ENCODE data around the gene C19orf81.
A peak's percentile ranks its signal among the peaks of the same experiment; 100 is the strongest.

The C19orf81 gene

DNA sequence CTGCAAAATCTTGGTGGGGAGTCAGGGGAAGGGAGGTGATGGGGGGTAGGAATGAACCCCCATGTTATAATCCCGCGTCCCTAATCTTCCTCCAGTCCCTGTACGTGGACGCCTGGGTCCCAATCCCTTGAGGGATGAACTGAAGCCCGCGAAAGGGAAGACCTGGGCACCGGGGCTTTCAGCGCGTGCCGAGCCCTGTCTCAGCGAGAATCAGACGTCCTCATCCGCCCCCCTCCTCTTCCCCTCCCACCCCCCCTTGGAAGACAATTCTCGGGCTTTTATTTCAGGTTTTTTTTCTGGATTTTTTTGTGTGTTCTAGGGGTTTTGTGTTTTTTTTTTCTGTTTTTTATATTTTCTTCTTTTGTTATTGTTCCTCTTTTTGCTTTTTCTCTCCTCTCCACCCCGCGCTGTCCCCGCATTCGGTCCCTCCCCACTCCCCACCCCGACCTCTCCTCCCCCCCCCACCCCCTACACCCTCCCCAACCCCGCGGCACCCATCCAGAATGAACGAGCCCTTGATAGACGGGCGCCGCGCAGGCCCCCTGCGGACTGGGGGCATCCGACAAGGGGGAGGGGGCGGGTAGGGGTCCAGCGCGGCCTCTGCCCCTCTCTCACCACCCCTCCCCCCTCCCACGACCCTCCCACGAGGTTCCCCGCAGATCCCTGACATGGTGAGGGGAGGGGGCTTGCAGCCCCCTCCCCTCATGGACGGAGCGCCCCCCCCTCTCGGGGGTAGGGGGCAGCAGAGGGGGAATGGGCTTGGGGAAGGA is 10.3 kb downstream of the C19orf81 start:
- DNase-seq, result no peak

DNA sequence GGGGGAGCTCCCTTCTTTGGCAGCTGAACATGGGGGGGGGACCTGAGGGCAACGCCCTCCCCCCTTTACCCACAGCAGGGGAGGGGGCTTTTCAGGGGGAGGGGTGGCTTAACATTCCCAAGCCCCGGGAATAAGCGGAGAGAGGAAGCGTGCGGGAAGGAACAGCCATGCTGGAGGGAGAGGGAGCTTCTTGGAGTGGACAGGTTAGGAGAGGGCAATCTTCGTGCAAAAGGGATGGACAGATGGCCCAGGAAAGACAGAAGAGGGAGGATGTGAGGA is 10.8 kb downstream of the C19orf81 start:
- no peak for DNase-seq

- no peak for DNase-seq
Observed at GRCh38 chr19:50661023-50661422, 11.8 kb downstream of the C19orf81 start.

DNA sequence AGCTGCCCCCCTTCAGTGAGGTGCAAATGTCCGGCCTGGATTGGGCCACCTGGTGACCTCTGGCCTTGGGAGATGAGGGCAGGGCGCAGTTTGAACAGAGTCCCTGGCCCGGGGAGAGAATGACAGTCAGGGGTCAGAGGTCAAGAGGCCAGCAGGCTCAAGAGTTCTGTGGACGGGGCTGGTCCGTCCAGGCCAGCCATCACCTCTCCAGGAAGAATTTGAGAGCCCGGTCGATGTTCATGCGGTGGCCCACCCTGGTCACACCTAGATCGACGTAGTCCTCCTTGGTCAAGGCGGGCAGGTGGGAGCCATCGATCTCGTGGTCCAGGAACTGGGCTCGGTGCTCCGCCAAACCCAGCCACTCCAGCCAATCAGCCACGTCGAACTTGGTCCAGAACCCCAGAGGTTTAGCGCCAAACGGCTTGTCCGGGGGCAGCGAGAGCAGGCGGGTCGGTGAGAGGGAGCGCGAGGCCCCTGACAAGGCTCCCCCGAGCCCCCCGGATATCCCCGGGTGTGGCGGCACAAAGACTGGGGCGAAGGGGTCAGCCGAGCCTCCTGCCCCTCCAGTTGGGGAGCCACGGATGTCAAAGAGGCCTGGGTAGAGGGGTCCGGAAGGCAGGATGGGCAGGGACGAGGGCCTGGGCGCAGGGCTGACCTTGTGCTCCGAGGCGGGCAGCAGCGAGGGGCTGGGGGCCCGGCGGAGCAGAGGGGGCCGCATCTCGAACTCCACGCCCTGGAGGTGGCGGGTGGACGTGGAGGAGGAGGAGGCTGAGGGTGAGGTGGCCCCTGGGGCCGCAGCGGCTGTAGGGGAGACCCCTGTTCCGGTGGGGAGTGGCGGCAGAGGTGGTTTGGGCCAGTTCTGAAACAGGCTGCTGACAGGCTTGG is 12.8 kb downstream of the C19orf81 start:
- DNase-seq, result no peak

- DNase-seq, result no peak
Observed at GRCh38 chr19:50662651-50663481, 13.6 kb downstream of the C19orf81 start.

- no peak for DNase-seq
Observed at GRCh38 chr19:50663482-50663790, 14.2 kb downstream of the C19orf81 start.

DNA sequence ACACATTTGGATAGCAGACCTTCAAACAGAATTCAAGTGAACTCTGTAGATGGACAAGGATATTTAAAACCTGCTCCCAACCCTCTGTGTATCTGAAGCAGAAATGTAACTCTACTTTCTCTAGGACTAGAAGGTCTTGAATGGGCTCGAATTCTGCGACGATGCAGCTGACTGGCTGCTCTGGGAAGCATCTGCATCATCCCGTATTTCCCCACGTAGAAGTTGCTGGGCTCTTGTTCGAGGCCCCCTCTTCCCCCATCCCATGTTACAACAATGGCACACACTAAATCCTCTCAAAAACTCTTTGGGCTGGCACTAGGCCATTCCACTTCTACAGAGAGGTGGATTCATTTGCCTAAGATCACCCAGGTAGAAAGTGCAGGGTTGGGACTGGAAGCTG is 15.0 kb downstream of the C19orf81 start:
- DNase-seq, result no peak

DNA sequence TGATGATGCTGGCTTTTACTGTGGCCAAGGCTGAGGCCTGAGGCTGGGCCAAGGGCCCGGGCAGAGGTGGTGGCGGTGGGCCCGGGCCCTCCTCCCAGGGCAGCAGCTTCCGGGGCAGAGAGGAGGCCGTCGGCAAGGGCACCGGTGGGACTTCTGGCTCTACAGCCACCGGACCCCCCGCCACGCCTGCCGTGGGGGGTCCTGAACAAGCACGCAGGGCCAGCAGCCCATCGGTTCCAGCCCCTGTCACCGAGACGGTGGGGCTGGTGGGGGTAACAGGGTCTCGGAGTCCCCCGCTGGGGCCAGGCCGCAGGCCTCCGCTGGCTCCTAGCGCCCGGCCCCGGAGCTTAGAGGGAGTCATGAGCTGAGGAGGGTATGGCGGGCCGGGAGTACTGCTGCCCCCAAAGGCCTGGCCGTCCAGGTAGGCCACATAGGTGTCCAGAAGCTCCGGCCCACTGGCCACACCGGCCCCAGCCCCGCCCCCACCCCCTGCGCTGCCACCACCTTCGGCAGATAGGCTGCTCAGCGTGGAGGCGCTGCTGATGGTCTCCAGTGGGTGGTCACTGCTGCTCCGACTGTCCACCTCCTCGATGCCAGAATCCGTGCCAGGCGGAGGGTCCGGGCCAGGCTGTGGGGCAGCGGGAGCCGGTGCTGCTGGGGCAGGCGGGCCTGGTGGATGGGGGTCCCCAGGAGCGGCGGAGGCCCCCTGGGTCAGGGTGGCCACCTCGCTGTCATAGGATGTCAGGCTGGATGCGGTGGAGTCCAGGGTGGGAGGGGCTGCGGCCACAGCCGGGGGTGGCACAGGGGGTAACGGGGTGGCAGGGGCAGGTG is 17.3 kb downstream of the C19orf81 start:
- DNase-seq, result no peak

DNA sequence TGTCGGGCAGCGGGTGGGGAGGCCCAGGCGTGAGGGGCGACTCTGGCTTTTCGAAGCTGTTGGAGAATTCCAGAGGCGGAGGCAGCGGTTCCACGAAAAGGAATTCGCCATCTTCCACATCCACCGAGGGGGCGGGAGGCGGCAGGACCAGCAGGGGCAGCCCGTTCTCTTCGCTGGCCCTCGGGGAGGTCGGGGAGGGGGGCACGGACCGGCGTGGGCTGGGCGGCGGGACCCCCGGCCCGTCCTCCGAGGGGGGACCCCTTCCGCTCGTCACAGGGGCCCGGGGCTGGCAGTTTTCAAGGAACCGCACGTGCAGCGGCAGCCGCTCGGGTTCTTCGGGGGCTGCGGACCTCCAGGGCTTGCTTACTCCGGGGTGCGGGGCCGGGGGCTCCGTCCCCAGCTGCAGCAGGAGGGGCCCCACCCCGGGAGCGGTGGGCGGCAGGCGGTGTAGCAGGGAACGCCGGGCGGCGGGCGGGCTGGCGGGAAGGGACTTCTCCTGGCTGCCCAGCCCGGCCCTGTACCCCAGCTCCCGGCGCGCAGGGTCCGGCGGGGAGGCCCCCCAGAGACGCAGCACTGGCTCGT is 18.0 kb downstream of the C19orf81 start:
- no peak for DNase-seq

DNA sequence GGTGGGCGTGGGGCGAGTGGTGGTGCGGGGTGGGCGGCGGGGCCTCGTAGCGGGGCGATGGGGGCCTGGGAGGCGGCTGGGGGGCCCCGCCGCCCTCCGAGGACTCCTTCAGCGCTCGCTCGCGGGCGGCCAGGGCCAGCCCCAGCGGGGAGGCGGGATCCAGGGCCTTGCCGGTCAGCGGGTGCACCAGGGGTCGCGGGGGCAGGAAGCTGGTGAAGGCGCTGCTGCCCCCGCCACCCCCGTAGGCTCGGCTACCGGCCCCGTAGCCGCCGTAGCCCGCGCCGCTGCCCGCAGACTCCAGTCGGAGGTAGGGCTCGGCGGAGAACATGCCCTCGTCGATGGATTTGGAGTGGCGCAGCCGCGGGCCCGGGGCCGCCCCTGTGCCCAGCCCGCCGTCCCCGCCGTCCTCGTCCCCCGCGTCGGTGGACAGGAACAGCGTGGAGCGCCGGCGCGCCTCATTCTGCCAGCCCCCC is 18.6 kb downstream of the C19orf81 start:
- no peak for DNase-seq

GRCh38 chr19:50668416-50668815 is 19.2 kb downstream of the C19orf81 start:
- no peak for DNase-seq

DNA sequence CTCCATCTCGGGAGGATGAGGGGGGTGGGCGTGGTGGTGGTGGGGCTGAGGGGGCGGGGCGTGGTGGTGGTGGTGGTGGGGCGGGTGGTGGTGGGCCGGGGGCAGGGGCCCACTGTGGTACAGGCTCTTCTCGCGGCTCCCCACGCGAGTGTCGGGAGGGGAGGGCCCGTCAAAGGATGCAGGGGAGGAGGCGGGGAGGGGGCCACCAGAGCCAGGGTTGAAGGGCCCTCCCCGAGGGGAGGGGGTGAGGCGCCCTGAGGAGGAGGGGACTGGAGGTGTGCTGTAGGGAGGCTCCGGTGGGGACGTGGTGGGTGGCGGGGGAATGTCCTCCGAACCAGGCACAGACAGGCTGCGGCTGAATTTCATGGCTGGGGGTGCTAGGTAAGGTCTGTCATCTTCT is 19.6 kb downstream of the C19orf81 start:
- no peak for DNase-seq

GRCh38 chr19:50669302-50670101 is 20.3 kb downstream of the C19orf81 start:
- peak; percentile 41 for DNase-seq

- no peak for DNase-seq
Observed at GRCh38 chr19:50670102-50670380, 20.8 kb downstream of the C19orf81 start.

DNA sequence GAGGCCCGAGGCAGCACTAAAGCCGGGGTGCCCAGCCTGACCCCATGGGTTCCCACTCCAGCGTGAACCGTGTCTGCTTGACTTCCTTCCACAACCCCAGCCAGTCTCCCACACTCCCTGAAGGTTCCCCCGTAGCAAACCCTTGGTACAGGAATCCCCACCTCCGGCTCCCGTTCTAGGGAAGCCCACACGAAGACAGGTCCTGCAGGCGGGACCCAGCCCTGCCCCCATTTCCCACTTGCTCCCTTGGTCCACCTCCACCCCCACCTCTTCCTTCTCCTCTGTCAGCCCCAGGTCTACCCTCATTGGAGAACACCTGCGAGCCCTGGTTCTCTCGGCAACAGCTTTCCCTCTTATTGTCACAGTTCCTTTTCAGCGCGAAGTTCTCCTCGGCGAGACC is 23.9 kb downstream of the C19orf81 start:
- DNase-seq, result no peak

DNA sequence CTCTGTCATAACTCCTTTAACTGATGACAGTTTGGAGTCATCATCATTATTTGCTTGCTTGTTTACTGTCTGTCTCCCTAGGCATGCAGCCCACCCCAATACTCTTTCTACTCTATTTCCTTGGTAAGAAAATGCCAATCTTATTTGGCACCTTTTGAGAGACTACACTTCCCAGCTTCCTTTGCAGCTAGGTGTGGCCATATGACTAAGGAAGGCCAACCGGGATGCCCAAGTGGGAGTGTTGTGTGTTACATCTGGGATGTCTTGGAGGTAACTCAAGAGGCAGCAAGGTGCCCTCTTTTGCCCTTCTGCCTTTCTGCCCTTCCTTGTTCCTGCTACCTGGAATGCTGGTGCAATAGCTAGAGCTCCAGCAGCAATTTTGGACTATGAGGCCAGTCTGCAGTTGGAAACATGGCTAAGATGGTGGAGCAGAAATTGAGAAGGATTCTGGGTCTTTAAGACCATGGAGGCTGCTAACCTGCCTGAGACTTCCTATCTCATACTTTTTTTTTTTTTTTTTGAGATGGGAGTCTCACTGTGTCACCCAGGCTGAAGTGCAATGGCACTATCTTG is 27.5 kb downstream of the C19orf81 start:
- DNase-seq, result no peak

DNA sequence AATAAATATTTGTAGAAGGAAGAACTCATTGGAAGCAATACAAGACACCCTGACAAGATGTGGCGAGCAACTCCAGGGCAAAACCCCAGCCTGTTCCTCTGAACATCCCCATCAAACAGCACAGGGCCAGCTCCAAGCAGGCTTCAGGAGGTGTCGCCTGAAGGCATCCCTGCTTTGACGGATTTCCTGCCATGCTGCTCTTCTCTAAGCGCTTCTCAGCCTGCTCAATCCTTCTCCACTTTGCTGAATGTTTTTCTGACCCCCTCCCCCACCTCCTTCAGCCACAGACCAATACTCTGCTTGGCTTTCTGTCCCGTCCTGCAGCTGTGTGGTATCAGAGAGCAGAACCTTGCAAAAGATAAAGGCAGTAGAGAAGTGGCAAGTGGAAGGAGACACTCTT is 28.4 kb downstream of the C19orf81 start:
- DNase-seq, result no peak

DNA sequence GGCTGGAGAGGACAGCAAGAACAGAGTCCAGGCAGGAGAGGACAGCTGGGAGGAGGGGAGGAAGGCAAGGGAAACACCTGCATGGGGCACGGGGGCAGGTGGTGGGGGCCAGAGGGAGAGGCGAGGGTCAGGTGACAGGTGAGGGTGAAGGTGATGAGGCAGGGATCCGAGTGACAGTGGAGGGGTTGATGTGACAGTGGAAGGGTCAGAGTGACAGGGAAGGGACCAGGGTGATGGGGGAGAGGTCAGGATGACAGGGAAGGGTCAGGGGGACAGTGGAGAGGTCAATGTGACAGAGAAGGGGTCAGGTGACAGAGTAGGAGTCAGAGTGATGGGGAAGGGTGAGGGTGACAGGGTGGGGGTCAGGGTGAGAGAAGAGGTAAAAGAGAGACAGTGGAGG is 29.1 kb downstream of the C19orf81 start:
- DNase-seq, result no peak

DNA sequence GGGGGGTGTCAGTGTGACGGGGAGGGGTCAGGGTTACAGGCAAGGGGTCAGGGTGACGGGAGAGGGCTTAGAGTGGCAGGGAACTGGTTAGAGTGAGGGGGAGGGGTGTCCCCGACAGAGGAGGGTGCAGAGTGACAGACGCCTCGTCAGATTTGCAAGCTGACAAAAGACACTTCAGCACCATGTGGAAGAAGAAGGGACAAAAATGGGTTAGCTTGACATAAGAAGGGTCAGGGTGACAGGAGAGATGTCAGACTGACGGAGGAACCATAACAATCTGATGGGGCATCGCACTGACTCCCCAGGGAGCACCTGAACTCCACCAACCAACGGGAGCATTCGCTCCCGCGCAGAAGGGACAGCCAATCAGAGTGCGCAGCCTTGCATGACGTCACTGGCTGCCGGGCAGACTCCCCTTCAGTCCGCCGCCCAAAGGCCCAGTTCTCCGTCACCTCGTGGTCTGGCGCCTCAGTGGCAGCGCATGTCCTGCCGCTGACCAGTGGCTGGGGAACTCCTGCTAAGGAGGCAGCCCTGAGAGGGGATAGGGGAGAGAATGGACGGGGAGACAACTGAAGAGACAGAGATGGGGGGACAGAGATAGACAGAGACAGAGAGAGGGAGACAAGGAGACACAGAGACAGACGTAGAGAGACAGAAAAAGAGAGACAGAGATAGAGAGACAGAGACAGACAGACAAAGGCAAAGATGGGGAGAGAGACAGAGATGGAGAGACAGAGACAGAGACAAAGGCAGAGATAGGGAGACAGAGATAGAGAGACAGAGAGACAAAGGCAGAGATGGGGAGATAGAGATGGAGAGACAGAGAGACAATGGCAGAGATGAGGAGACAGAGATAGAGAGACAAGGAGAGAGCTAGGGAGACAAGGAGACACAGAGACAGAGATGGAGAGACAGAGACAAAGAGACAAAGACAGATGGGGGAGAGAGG is 30.2 kb downstream of the C19orf81 start:
- peak; percentile 75 for DNase-seq
